A549 (cell line): ENCODE measurements around the gene ANKRD13D. TPM values are rescaled to one million over a fixed set of nuclear protein-coding genes. Genes with fewer than 3 reads are reported as not detected.
A peak's percentile ranks its signal among the peaks of the same experiment; 100 is the strongest.

Experiments used
- ATAC-seq, 2 experiments: fragments of 200-7000 bp in 1 of 2; fragments of >200 bp in 1 of 2; cut with Nextera tagmentation in 1 of 2; cut with Tn5 transposase in 1 of 2; 3 replicates each; pipeline versions ENCODE4 v1.8.0 to v1.9.1; 2018 to 2020; ENCODE audit warnings: mild to moderate bottlenecking in 1 of 2, moderate library complexity in 1 of 2
- CTCF ChIA-PET: fragments of 300-600 bp; sonication (Branson Sonifier 250); formaldehyde crosslinking; extraction: SDS; loops from one replicate; lab custom pipeline; 2021; ENCODE audit warnings: antibody characterized with exemption, inconsistent platforms; lab: Yijun Ruan, JAX
- POLR2A ChIA-PET: fragments of 350-600 bp; formaldehyde crosslinking; extraction: SDS; loops from one replicate; lab custom pipeline; 2021; ENCODE audit warnings: antibody characterized with exemption, inconsistent platforms; lab: Yijun Ruan, JAX
- DNase-seq, 2 experiments: peaks; one replicate each; pipeline versions ENCODE4 v3.0.0 to v3.0.0-alpha.2; 2011 to 2016; ENCODE audit warnings: low read depth in 1 of 2, low spot score in 1 of 2
- FAIRE-seq: peaks from 2 replicates; lab custom pipeline; 2011; peaks lifted over from hg19 to GRCh38; lab: Jason Lieb, UNC
- H3K27ac ChIP-seq, 2 experiments: fragments of >200 bp; sonication (Bioruptor Twin); formaldehyde crosslinking; 3 replicates each; pipeline ENCODE4 v1.5.1; 2016 to 2017
- H3K4me1 ChIP-seq: fragments of >200 bp; sonication (Bioruptor Twin); formaldehyde crosslinking; 3 replicates; pipeline ENCODE4 v1.6.1; 2016
- H3K4me2 ChIP-seq: fragments of >200 bp; sonication (Bioruptor Twin); formaldehyde crosslinking; 3 replicates; pipeline ENCODE4 v1.6.1; 2016
- H3K4me3 ChIP-seq: fragments of >200 bp; sonication (Bioruptor Twin); formaldehyde crosslinking; 3 replicates; pipeline ENCODE4 v1.5.1; 2016
- H3K9me3 ChIP-seq: fragments of >200 bp; sonication (Bioruptor Twin); formaldehyde crosslinking; 3 replicates; pipeline ENCODE4 v1.6.1; 2016
- ATOH8 ChIP-seq: fragments of 250-450 bp; sonication (Bioruptor Pico); IDR thresholded peaks from 2 replicates; pipeline ENCODE4 v1.5.0; 2020; ENCODE audit warnings: low read depth, mild to moderate bottlenecking, moderate library complexity
- BCL3 ChIP-seq: fragments of >200 bp; sonication (Bioruptor Twin); formaldehyde crosslinking; IDR thresholded peaks from 3 replicates; pipeline ENCODE4 v1.6.1; 2016
- BHLHE40 ChIP-seq: IDR thresholded peaks from 2 replicates; pipeline ENCODE4 v1.6.1; 2012; ENCODE audit warnings: low read depth, low read length, inconsistent platforms
- CBX8 ChIP-seq: fragments of 200-600 bp; sonication (generic); IDR thresholded peaks from 2 replicates; pipeline ENCODE4 v1.6.1; 2016
- CTCF ChIP-seq: fragments of >200 bp; sonication (Bioruptor Twin); formaldehyde crosslinking; IDR thresholded peaks from 3 replicates; pipeline ENCODE4 v1.5.1; 2016
- FOSL2 ChIP-seq, 2 experiments: fragments of 450-650 bp in 1 of 2; fragments of >200 bp in 1 of 2; sonication (Bioruptor Twin) in 1 of 2; formaldehyde crosslinking; IDR thresholded peaks; 2 replicates each; pipeline versions ENCODE4 v1.5.0 to v1.6.1; 2016 to 2020; ENCODE audit warnings: mild to moderate bottlenecking in 1 of 2, moderate library complexity in 1 of 2
- HDAC2 ChIP-seq: fragments of 200-600 bp; sonication (generic); IDR thresholded peaks from 2 replicates; pipeline ENCODE4 v1.6.1; 2016
- HEYL ChIP-seq: fragments of 250-450 bp; sonication (Bioruptor Pico); IDR thresholded peaks from 2 replicates; pipeline ENCODE4 v1.8.0; 2021; ENCODE audit warnings: mild to moderate bottlenecking, moderate library complexity
- JUNB ChIP-seq: fragments of >200 bp; sonication (Bioruptor Twin); formaldehyde crosslinking; IDR thresholded peaks from 2 replicates; pipeline ENCODE4 v1.6.1; 2016
- MAX ChIP-seq: IDR thresholded peaks from 2 replicates; pipeline ENCODE4 v1.6.1; 2012
- MAZ ChIP-seq: fragments of 150-350 bp; IDR thresholded peaks from 2 replicates; pipeline ENCODE4 v1.6.1; 2014; ENCODE audit warnings: antibody characterized with exemption, low read depth, low read length, borderline replicate concordance
- NFE2L2 ChIP-seq: fragments of 150-350 bp; conservative IDR thresholded peaks from 2 replicates; pipeline ENCODE4 v1.6.1; 2014; ENCODE audit warnings: low read length
- PBX3 ChIP-seq: IDR thresholded peaks from 2 replicates; pipeline ENCODE4 v1.6.1; 2012
- POLR2A ChIP-seq: IDR thresholded peaks from 2 replicates; pipeline ENCODE4 v1.6.1; 2012; ENCODE audit warnings: mild to moderate bottlenecking, low read length
- RARB ChIP-seq: fragments of 250-450 bp; sonication (Bioruptor Pico); IDR thresholded peaks from 2 replicates; pipeline ENCODE4 v1.8.0; 2021; ENCODE audit warnings: mild to moderate bottlenecking, moderate library complexity
- RCOR1 ChIP-seq: fragments of 150-350 bp; IDR thresholded peaks from 2 replicates; pipeline ENCODE4 v1.6.1; 2014; ENCODE audit warnings: antibody characterized with exemption, low read length, low read depth
- ZNF302 ChIP-seq: fragments of 250-450 bp; sonication (Bioruptor Pico); IDR thresholded peaks from 2 replicates; pipeline ENCODE4 v1.9.0; 2021; ENCODE audit warnings: inconsistent platforms, mild to moderate bottlenecking, moderate library complexity
- WGBS: methylation state at CpG from one replicate; pipeline ENCODE4 v1.1.6; 2017; ENCODE audit errors: missing lambda C conversion rate; 5-methylcytosine and 5-hydroxymethylcytosine counted together
- polyA plus RNA-seq, 4 experiments: library from polyadenylated mRNA; depleted of rRNA in 3 of 4; stranded (reverse); fragments of >200 nt; fragmentation: RNase III in 1 of 4; extraction: RNeasy Plus Mini Kit Qiagen cat#74134 plus additional on column Dnase treatment in 1 of 4; gene quantifications; 2 replicates in 3 of 4; 3 replicates in 1 of 4; pipeline ENCODE4 v1.2.3, GENCODE V29; 2011 to 2017

The ANKRD13D gene
- polyA plus RNA-seq, 2 of the 4 experiments (the other 2 are of a cell fraction): 17.0 to 24.2 TPM

GRCh38 chr11:67268081-67268961, 20.8 kb upstream of the ANKRD13D start:
- H3K9me3 ChIP-seq: no peaks in the 10 kb centered on the region
- H3K4me2 ChIP-seq: peak overlapping the region; percentile 91
- peaks cover 23% of the 10 kb centered on the region for H3K4me1 ChIP-seq
- WGBS: 90% methylated on average over 21 of the region's 21 CpGs
- ChIA-PET POLR2A (no interaction called here), CTCF (interaction anchor here (0.8 to 2.6 kb wide), 10 partner anchors 9 to 188 kb away, joined by 3 to 26 read pairs (median 4); partner anchors contain the start of genes KDM2A and SSH3)
- ATAC-seq (no peak), DNase-seq (no peak), FAIRE-seq (no peak)
- H3K27ac ChIP-seq: peak overlapping the region in 1 of 2 experiments; percentile 100; a peak in 1 of 6 replicates
- no peak overlapping the region for H3K4me3 ChIP-seq
- TF ChIP-seq MAX (no peak), POLR2A (no peak), BHLHE40 (no peak)

- Histone ChIP-seq H3K4me2 (no peak overlapping the region), H3K9me3 (no peaks in the 10 kb centered on the region), H3K4me3 (no peak overlapping the region), H3K27ac (no peak overlapping the region), H3K4me1 (peaks cover 21% of the 10 kb centered on the region; the same call in 2 of the 3 replicates)
- DNase-seq: no peak
- POLR2A ChIA-PET: no interaction called here
- no peak for ATAC-seq
- 93% methylated on average over 8 of the region's 13 CpGs for WGBS
- CTCF ChIA-PET: interaction anchor here (0.8 to 3.8 kb wide), 4 partner anchors 14 to 48 kb away, joined by 3 to 34 read pairs (median 5); no protein-coding TSS in a partner anchor
- TF ChIP-seq PBX3: no peak
- no peak for TF ChIP-seq NFE2L2
- TF ChIP-seq MAZ: no peak
- no peak for TF ChIP-seq CTCF
- FAIRE-seq: no peak
Measured at GRCh38 chr11:67268962-67269268, 20.2 kb upstream of the ANKRD13D start.

GRCh38 chr11:67269401-67270255, 19.5 kb upstream of the ANKRD13D start:
- 86% methylated on average over 13 of the region's 15 CpGs for WGBS
- H3K27ac ChIP-seq: peak overlapping the region in 1 of 2 experiments; percentile 21; a peak in 1 of 6 replicates
- ATAC-seq: no peak
- no peaks in the 10 kb centered on the region for H3K9me3 ChIP-seq
- TF ChIP-seq RARB: no peak
- TF ChIP-seq PBX3: no peak
- TF ChIP-seq ZNF302 (CRISPR knock-in tag): no peak
- no peak for TF ChIP-seq ATOH8 (CRISPR knock-in tag)
- TF ChIP-seq CBX8: no peak
- TF ChIP-seq FOSL2 (IDR thresholded peaks at IDR 0.05): no peak
- no peak for TF ChIP-seq FOSL2 (CRISPR knock-in tag; IDR thresholded peaks at IDR 0.05)
- TF ChIP-seq RCOR1: no peak
- TF ChIP-seq HEYL (CRISPR knock-in tag): no peak
- TF ChIP-seq JUNB: no peak
- TF ChIP-seq BCL3: no peak
- no peak for TF ChIP-seq HDAC2
- TF ChIP-seq, all 56 proteins: peak for 0
- CTCF ChIA-PET: interaction anchor here (0.6 to 4.1 kb wide), 6 partner anchors 7 to 47 kb away, joined by 3 to 34 read pairs (median 5); no protein-coding TSS in a partner anchor
- FAIRE-seq (no peak), DNase-seq (no peak)
- no peak overlapping the region for H3K4me3 ChIP-seq
- H3K4me1 ChIP-seq: peaks cover 21% of the 10 kb centered on the region; the same call in 2 of the 3 replicates
- POLR2A ChIA-PET: interaction anchor here (0.5 kb wide), 1 partner anchor 106 kb away, joined by 4 read pairs; no protein-coding TSS in a partner anchor
- H3K4me2 ChIP-seq: no peak overlapping the region
